HEK293 (cell line): ENCODE data around the gene GOLGA3.
A peak's percentile ranks its signal among the peaks of the same experiment; 100 is the strongest.

Experiments used
- CTCF ChIA-PET: fragments of 350-600 bp; formaldehyde crosslinking; extraction: SDS; loops from one replicate; lab custom pipeline; 2021; ENCODE audit warnings: antibody characterized with exemption; lab: Yijun Ruan, JAX
- POLR2A ChIA-PET: fragments of 300-600 bp; formaldehyde crosslinking; extraction: SDS; loops from one replicate; lab custom pipeline; 2020; ENCODE audit warnings: antibody characterized with exemption, inconsistent platforms; lab: Yijun Ruan, JAX
- H3K27ac ChIP-seq: fragments of 200-500 bp; sonication (Bioruptor generic); 2 replicates; pipeline ENCODE4 v1.5.1; 2014; ENCODE audit warnings: low read depth, low read length, control low read depth, inconsistent platforms; ENCODE audit errors: extremely low read depth
- H3K36me3 ChIP-seq, 2 experiments: fragments of 200-500 bp in 1 of 2; sonication (Bioruptor generic) in 1 of 2; 1 replicate in 1 of 2; 2 replicates in 1 of 2; pipeline ENCODE4 v1.5.1; 2014 to 2017; ENCODE audit warnings: inconsistent platforms in 2 of 2, low read length in 2 of 2; ENCODE audit not compliant: control insufficient read depth in 2 of 2, insufficient read depth in 1 of 2
- H3K4me1 ChIP-seq: fragments of 200-500 bp; sonication (Bioruptor generic); 2 replicates; pipeline ENCODE4 v1.5.1; 2014; ENCODE audit warnings: mild to moderate bottlenecking, low read length, inconsistent platforms; ENCODE audit not compliant: control insufficient read depth, insufficient read depth
- H3K4me3 ChIP-seq: 2 replicates; pipeline ENCODE4 v1.5.1; 2011; ENCODE audit warnings: low read depth, mild to moderate bottlenecking, control low read depth, low read length, moderate library complexity
- H3K9me3 ChIP-seq: fragments of 200-500 bp; sonication (Bioruptor generic); 2 replicates; pipeline ENCODE4 v1.5.1; 2014; ENCODE audit warnings: low read depth, low read length, inconsistent platforms; ENCODE audit not compliant: control insufficient read depth, insufficient read depth
- KLF16 ChIP-seq: fragments of 450-650 bp; formaldehyde crosslinking; IDR thresholded peaks from 2 replicates; pipeline ENCODE4 v1.5.1; 2017; ENCODE audit warnings: missing biosample characterization, missing genetic modification characterization
- PRDM1 ChIP-seq: fragments of 450-650 bp; formaldehyde crosslinking; IDR thresholded peaks from 2 replicates; pipeline ENCODE4; 2016; ENCODE audit warnings: missing biosample characterization, missing genetic modification characterization
- SCRT2 ChIP-seq: fragments of 450-650 bp; formaldehyde crosslinking; IDR thresholded peaks from 2 replicates; pipeline ENCODE4 v1.5.1; 2016; ENCODE audit warnings: missing biosample characterization, missing genetic modification characterization
- ZBTB1 ChIP-seq: fragments of 450-650 bp; formaldehyde crosslinking; IDR thresholded peaks from 2 replicates; pipeline ENCODE4 v1.5.1; 2016; ENCODE audit warnings: missing biosample characterization, missing genetic modification characterization
- ZBTB7A ChIP-seq: fragments of 450-650 bp; formaldehyde crosslinking; IDR thresholded peaks from 2 replicates; pipeline ENCODE4 v1.5.1; 2016; ENCODE audit warnings: low read depth, missing biosample characterization, missing genetic modification characterization
- ZFP41 ChIP-seq: fragments of 450-650 bp; formaldehyde crosslinking; IDR thresholded peaks from 2 replicates; pipeline ENCODE4 v1.5.1; 2016; ENCODE audit warnings: missing biosample characterization, missing genetic modification characterization, borderline replicate concordance
- ZNF266 ChIP-seq: fragments of 450-650 bp; formaldehyde crosslinking; IDR thresholded peaks from 2 replicates; pipeline ENCODE4 v1.5.1; 2016; ENCODE audit warnings: missing biosample characterization, missing genetic modification characterization, low read depth
- ZNF514 ChIP-seq: fragments of 450-650 bp; formaldehyde crosslinking; IDR thresholded peaks from 2 replicates; pipeline ENCODE4 v1.5.1; 2016; ENCODE audit warnings: missing biosample characterization, missing genetic modification characterization
- ZNF596 ChIP-seq: fragments of 450-650 bp; IDR thresholded peaks from 2 replicates; pipeline ENCODE4 v1.5.0; 2018; ENCODE audit warnings: missing biosample characterization, mild to moderate bottlenecking, missing genetic modification characterization, moderate library complexity
- ZNF621 ChIP-seq: fragments of 450-650 bp; formaldehyde crosslinking; IDR thresholded peaks from 2 replicates; pipeline ENCODE4 v1.5.1; 2017; ENCODE audit warnings: missing biosample characterization, missing genetic modification characterization
- ZNF623 ChIP-seq: fragments of 450-650 bp; formaldehyde crosslinking; IDR thresholded peaks from 2 replicates; pipeline ENCODE4 v1.5.1; 2016; ENCODE audit warnings: missing biosample characterization, missing genetic modification characterization
- TF ChIP-seq, protein P1 (sequence below): fragments of 450-650 bp; formaldehyde crosslinking; IDR thresholded peaks from 2 replicates; pipeline ENCODE4 v1.5.1; 2016; ENCODE audit warnings: missing biosample characterization, missing genetic modification characterization
- TF ChIP-seq, protein P2 (sequence below): fragments of 450-650 bp; formaldehyde crosslinking; IDR thresholded peaks from 2 replicates; pipeline ENCODE4 v1.5.1; 2016; ENCODE audit warnings: missing biosample characterization, missing genetic modification characterization
- TF ChIP-seq, protein P3 (sequence below): fragments of 450-650 bp; formaldehyde crosslinking; IDR thresholded peaks from 2 replicates; pipeline ENCODE4 v1.5.1; 2016; ENCODE audit warnings: missing biosample characterization, missing genetic modification characterization
- TF ChIP-seq, protein P4 (sequence below): fragments of 450-650 bp; formaldehyde crosslinking; IDR thresholded peaks from 2 replicates; pipeline ENCODE4 v1.5.1; 2017; ENCODE audit warnings: missing biosample characterization, missing genetic modification characterization
- TF ChIP-seq, protein P5 (sequence below): fragments of 450-650 bp; formaldehyde crosslinking; IDR thresholded peaks from 2 replicates; pipeline ENCODE4 v1.5.1; 2017; ENCODE audit warnings: missing biosample characterization, missing genetic modification characterization
- TF ChIP-seq, protein P6 (sequence below): fragments of 450-650 bp; formaldehyde crosslinking; IDR thresholded peaks from 2 replicates; pipeline ENCODE4 v1.5.1; 2016; ENCODE audit warnings: missing biosample characterization, missing genetic modification characterization

Gene GOLGA3

DNA sequence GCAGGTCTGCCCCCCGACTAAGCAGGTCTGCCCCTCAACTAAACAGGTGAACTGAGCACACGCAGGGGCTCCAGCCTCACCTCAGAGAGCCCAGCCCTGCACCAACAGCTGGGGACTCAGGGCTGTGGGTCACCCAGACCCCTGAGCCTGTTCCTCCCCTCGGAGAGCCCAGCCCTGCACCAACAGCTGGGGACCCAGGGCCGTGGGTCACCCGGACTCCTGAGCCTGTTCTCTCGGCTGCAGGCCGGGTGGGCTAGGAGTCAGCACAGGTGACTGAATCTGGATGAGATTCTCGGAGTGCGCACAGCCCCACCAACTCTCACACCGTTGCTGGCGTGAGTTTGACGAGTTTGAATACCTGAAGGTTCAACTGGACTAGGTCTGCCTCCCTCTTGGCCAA lies 46.7 kb downstream of the GOLGA3 start (continued):
- TF ChIP-seq, protein P1, sequence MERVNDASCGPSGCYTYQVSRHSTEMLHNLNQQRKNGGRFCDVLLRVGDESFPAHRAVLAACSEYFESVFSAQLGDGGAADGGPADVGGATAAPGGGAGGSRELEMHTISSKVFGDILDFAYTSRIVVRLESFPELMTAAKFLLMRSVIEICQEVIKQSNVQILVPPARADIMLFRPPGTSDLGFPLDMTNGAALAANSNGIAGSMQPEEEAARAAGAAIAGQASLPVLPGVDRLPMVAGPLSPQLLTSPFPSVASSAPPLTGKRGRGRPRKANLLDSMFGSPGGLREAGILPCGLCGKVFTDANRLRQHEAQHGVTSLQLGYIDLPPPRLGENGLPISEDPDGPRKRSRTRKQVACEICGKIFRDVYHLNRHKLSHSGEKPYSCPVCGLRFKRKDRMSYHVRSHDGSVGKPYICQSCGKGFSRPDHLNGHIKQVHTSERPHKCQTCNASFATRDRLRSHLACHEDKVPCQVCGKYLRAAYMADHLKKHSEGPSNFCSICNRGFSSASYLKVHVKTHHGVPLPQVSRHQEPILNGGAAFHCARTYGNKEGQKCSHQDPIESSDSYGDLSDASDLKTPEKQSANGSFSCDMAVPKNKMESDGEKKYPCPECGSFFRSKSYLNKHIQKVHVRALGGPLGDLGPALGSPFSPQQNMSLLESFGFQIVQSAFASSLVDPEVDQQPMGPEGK (tag by site-specific recombination): no peak
- TF ChIP-seq, protein P2, sequence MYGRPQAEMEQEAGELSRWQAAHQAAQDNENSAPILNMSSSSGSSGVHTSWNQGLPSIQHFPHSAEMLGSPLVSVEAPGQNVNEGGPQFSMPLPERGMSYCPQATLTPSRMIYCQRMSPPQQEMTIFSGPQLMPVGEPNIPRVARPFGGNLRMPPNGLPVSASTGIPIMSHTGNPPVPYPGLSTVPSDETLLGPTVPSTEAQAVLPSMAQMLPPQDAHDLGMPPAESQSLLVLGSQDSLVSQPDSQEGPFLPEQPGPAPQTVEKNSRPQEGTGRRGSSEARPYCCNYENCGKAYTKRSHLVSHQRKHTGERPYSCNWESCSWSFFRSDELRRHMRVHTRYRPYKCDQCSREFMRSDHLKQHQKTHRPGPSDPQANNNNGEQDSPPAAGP (tag by site-specific recombination): no peak
- TF ChIP-seq ZBTB7A (no peak), KLF16 (tag by site-specific recombination) (no peak), ZNF266 (tag by site-specific recombination) (no peak), ZFP41 (tag by site-specific recombination) (no peak), SCRT2 (tag by site-specific recombination) (no peak), ZNF596 (tag by site-specific recombination) (no peak)
- TF ChIP-seq, protein P3, sequence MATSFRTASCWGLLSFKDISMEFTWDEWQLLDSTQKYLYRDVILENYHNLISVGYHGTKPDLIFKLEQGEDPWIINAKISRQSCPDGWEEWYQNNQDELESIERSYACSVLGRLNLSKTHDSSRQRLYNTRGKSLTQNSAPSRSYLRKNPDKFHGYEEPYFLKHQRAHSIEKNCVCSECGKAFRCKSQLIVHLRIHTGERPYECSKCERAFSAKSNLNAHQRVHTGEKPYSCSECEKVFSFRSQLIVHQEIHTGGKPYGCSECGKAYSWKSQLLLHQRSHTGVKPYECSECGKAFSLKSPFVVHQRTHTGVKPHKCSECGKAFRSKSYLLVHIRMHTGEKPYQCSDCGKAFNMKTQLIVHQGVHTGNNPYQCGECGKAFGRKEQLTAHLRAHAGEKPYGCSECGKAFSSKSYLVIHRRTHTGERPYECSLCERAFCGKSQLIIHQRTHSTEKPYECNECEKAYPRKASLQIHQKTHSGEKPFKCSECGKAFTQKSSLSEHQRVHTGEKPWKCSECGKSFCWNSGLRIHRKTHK (tag by site-specific recombination): no peak
- TF ChIP-seq, protein P4, sequence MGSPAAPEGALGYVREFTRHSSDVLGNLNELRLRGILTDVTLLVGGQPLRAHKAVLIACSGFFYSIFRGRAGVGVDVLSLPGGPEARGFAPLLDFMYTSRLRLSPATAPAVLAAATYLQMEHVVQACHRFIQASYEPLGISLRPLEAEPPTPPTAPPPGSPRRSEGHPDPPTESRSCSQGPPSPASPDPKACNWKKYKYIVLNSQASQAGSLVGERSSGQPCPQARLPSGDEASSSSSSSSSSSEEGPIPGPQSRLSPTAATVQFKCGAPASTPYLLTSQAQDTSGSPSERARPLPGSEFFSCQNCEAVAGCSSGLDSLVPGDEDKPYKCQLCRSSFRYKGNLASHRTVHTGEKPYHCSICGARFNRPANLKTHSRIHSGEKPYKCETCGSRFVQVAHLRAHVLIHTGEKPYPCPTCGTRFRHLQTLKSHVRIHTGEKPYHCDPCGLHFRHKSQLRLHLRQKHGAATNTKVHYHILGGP (tag by site-specific recombination): no peak

DNA sequence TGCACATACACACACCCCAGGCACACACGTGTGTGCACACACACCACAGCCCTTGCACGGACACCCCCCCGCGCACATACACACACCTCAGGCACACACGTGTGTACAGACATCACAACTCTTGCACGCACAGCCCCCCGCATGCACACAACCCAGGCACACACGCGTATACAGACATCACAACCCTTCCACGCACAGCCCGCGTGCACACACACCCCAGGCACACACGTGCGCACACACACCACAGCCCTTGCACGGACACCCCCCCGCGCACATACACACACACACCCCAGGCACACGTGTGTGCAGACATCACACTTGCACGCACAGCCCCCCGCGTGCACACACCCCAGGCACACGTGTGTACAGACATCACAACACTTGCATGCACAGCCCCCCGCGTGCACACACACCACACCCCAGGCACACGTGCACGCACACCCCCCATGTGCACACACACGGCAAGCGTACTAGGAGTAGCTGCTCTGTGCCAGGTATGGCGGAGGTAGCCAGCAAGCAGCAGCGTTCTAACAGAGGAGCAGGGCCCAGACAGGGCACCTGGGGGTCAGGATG lies 48.8 kb downstream of the GOLGA3 start:
- Histone ChIP-seq H3K4me3 (no peak overlapping the region), H3K9me3 (no peaks in the 10 kb centered on the region), H3K27ac (no peak overlapping the region), H3K4me1 (no peaks in the 10 kb centered on the region)
- ChIA-PET POLR2A (no interaction called here), CTCF (no interaction called here)
- TF ChIP-seq ZNF623 (tag by site-specific recombination) (no peak), ZNF621 (tag by site-specific recombination) (no peak), ZNF514 (tag by site-specific recombination) (no peak), PRDM1 (tag by site-specific recombination) (no peak), ZBTB1 (tag by site-specific recombination) (no peak)
- TF ChIP-seq, protein P5, sequence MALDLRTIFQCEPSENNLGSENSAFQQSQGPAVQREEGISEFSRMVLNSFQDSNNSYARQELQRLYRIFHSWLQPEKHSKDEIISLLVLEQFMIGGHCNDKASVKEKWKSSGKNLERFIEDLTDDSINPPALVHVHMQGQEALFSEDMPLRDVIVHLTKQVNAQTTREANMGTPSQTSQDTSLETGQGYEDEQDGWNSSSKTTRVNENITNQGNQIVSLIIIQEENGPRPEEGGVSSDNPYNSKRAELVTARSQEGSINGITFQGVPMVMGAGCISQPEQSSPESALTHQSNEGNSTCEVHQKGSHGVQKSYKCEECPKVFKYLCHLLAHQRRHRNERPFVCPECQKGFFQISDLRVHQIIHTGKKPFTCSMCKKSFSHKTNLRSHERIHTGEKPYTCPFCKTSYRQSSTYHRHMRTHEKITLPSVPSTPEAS (tag by site-specific recombination): peak; percentile 56
- TF ChIP-seq, protein P6, sequence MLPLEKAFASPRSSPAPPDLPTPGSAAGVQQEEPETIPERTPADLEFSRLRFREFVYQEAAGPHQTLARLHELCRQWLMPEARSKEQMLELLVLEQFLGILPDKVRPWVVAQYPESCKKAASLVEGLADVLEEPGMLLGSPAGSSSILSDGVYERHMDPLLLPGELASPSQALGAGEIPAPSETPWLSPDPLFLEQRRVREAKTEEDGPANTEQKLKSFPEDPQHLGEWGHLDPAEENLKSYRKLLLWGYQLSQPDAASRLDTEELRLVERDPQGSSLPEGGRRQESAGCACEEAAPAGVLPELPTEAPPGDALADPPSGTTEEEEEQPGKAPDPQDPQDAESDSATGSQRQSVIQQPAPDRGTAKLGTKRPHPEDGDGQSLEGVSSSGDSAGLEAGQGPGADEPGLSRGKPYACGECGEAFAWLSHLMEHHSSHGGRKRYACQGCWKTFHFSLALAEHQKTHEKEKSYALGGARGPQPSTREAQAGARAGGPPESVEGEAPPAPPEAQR (tag by site-specific recombination): no peak
- TF ChIP-seq, all 188 proteins: peak for 1
- H3K36me3 ChIP-seq: peaks cover 18 to 94% of the 10 kb centered on the region in 2 experiments; a peak in 2 of 3 replicates
